Hematopoietic multipotent progenitor cell treated with erythropoietin and hydrocortisone succinate and interleukin-3 and kit ligand, for 8 days (in vitro differentiated cells): ENCODE results near the gene CAPZA1.
A peak's percentile ranks its signal among the peaks of the same experiment; 100 is the strongest.

Experiments
- DNase-seq: peaks from one replicate; pipeline ENCODE4 v3.0.0-alpha.2; 2015

CAPZA1 gene

DNA sequence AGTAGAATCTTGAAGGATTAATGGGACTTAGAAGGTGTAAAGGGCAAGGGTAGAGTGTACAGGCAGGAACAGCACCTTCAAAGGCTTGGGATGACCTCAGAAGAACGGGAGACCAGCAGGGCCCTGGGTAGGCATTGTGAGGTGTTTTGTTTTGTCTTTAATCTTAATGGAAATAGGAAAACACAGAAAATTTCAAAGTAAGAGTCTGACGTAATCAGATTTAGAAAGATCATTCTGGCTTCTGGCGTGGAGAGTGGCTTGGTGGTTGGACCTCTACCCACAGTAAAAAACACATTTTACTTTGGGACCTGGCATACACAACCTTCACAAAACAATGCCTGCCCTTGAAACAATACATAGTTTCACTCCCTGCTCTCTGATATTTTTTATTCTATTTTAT is 59.0 kb downstream of the CAPZA1 start:
- no peak for DNase-seq

DNA sequence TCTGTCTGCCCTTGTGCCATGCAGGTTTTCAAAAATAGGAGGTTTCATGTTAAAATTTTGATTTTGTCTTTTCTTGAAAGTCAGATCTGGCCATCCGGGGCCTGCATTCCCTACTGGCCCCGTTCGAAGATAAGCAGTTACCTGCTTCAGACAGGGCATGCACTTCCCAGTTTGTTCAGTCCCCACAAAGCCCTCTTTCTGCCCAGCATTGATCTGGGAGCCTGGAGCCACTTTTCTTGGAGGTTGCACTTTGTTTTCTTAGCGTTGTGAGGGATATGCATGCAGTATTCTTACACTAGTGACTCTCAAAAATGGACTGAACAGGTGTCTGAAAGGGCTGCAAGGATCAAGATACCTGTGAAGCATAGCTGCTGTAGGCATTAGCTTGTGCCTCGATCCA is 66.3 kb downstream of the CAPZA1 start:
- no peak for DNase-seq

GRCh38 chr1:112686417-112686816 is 66.8 kb downstream of the CAPZA1 start:
- DNase-seq = no peak

DNA sequence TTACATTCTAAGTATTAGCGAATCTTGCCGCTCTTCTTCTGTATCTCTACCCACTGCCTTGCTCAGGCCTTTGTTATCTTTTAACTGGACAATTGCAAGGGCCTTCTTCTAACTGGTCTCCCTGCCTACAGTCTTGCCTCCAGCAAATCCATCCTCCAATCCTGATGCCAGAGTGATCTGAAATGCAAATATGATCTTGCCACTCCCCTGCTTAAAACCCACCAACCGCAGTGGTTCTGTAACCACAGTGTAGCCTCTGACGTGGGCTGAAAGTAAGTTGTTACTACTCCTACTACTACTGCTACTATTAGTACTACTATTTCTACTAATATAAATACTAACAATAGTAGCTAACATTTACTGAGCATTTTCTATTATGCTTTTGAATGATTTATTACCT is 67.2 kb downstream of the CAPZA1 start:
- no peak for DNase-seq

DNA sequence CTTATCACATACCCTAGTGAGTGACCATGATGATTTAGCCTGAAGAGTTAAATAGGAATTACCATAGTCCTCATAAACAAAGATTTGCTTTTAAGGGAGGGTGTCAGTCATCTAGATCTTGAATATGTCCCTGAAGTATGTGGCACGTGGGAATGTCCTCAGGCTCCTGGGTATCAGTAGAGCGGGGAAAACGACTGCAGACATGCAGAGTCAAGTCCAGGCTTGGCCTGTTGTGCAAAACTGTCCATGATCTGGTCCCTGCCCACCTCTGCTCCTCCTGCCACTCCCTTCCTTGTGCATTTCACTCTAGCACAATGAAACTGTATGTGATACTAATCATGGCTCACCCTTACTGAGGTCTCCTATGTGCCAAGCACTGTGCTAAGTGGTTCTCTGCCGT is 67.7 kb downstream of the CAPZA1 start:
- DNase-seq = no peak

GRCh38 chr1:112687785-112688496 is 68.3 kb downstream of the CAPZA1 start:
- DNase-seq = no peak

GRCh38 chr1:112688781-112689193 is 69.2 kb downstream of the CAPZA1 start:
- no peak for DNase-seq

DNA sequence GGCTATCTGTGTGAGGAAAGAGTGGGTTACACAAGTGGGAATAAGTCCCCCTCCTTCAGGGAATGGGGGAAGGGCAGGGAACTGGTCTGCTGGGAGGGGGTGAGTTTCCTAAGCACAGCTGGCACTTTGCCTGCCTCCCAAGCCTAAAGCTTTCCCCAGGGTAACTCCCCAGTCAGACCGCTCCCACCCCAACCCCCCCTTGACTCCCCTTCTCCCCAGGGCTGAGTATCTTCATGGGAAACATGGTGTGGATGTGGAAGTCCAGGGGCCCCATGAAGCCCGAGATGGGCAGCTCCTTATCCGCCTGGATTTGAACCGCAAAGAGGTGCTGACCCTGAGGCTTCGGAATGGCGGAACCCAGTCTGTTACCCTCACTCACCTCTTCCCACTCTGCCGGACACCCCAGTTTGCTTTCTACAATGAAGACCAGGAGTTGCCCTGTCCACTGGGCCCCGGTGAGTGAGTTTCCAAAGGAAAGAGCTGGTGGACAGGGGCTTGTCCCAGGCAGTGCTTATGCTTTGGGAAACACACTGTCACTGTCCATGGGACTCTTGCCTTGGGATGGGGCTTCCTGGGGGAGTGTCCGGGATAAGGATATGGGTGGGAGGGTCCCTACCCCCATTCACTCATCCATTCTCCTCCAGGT is 69.7 kb downstream of the CAPZA1 start:
- DNase-seq = no peak

DNA sequence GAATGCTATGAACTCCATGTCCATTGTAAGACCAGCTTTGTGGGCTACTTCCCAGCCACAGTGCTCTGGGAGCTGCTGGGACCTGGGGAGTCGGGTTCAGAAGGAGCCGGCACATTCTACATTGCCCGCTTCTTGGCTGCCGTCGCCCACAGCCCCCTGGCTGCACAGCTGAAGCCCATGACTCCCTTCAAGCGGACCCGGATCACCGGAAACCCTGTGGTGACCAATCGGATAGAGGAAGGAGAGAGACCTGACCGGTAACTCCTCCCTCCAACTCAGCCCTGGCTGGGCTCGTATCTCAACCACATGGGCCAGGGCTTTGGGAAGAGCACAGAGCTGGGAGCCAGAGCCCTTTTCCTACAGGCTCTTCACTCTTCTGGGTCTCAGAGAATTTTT is 70.2 kb downstream of the CAPZA1 start:
- no peak for DNase-seq

DNA sequence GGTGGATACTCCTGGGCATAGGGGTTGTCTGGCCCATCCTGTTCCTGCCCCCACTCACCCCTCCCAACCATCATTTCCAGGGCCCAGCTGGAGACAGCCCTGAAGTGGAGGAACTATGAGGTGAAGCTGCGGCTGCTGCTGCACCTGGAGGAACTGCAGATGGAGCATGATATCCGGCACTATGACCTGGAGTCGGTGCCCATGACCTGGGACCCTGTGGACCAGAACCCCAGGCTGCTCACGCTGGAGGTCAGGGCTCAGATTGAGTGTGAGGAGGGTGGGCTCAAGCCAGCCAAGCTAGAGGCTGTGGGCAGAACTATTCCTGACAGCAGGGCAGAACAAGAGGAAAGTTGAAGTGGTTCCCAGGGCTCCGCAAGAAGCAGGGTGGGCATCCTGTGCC is 73.0 kb downstream of the CAPZA1 start:
- no peak for DNase-seq

DNA sequence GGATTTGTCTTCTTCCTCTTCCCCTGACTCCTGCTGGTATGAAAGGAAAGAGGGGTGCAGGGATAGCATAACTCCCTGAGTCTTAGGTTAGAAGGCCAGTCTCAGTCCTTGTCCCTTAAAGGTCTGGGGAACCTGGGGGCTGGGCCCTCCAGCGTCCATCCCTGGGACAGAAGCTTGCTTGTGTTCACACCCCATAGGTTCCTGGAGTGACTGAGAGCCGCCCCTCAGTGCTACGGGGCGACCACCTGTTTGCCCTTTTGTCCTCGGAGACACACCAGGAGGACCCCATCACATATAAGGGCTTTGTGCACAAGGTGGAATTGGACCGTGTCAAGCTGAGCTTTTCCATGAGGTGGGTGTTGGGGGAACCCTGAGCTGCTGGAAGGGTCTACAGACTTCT is 74.2 kb downstream of the CAPZA1 start:
- DNase-seq = no peak

DNA sequence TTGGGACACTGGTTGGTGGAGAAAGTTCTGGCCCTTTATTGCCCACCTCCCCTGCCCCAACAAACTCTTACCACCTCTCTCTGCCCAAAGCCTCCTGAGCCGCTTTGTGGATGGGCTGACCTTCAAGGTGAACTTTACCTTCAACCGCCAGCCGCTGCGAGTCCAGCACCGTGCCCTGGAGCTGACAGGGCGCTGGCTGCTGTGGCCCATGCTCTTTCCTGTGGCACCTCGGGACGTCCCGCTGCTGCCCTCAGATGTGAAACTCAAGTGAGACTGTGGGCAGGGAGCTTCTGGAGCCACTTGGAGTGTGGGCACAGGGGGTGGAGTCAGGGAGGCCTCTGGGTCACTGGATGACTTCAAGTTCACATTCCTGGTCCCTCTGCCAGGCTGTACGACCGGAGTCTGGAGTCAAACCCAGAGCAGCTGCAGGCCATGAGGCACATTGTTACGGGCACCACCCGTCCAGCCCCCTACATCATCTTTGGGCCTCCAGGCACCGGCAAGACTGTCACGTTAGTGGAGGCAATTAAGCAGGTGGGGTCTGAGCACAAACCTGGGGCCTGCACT is 74.8 kb downstream of the CAPZA1 start:
- no peak for DNase-seq

GRCh38 chr1:112695276-112695675 is 75.6 kb downstream of the CAPZA1 start:
- DNase-seq = no peak

GRCh38 chr1:112696578-112697314 is 77.1 kb downstream of the CAPZA1 start:
- DNase-seq = peak; percentile 63

DNA sequence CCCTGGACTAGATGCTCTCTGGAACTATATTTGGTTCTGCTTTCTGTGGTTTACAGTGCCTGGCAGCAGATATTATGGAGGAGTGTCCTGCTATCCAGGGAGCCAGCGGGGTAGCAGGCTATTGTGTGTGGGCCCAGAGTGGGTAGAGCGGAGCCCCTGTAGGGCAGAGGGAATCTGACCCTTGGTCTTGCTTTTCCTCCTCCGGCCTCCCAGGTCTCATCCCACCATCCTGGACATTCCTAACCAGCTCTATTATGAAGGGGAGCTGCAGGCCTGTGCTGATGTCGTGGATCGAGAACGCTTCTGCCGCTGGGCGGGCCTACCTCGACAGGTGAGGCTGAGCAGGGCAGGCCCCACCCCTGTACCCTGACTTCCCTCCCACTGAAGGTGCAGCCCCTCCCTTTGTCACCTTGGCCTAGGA is 78.2 kb downstream of the CAPZA1 start:
- no peak for DNase-seq

DNA sequence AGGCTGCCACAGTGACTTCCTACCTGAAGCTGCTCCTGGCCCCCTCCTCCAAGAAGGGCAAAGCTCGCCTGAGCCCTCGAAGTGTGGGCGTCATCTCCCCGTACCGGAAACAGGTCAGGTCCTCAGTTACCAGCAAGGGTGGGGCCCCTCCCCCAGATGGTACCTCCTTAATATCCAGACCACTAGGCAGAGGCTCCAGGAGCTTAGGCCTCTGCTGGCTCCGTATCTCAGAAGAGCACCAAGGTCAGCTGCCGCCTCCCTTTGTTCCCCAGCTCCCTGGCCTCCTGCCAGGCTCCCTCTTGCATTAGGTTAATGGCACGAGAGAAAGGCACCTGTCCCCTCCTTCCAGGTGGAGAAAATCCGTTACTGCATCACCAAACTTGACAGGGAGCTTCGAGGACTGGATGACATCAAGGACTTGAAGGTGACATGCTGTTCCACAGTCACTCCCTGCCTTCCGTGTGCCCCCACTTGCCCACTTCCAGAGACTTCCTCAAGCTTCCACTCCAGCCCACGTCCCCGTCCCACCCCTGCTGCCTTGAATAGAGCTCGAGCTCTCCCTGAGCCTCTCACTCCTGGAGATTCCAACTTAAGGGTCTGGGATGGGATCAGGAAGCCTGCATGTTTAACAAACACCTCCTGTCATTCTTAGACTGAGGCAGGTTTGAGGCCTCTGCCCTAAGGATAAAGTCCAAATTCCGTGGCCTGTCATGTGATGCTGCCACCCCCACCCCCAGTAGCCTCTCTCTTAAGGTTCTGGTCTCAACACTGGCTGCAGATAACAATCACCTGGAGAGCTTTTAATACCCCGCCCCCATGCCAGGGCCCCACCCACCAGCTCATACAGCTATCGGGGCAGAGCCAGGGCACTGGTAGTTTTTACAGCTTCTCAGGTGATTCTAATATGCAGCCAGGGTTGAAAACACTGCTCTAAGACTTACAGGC is 79.0 kb downstream of the CAPZA1 start:
- peak; percentile 77 for DNase-seq

GRCh38 chr1:112699425-112700144 is 80.0 kb downstream of the CAPZA1 start:
- no peak for DNase-seq

GRCh38 chr1:112700290-112701226 is 80.9 kb downstream of the CAPZA1 start:
- peak; percentile 92 for DNase-seq

GRCh38 chr1:112701227-112702066 is 81.8 kb downstream of the CAPZA1 start:
- no peak for DNase-seq

- no peak for DNase-seq
Measured at GRCh38 chr1:112702067-112702395, 82.4 kb downstream of the CAPZA1 start.
